GM18870 (cell line): Measurements from ENCODE around the gene AK1.

Source experiments
- ATAC-seq: cut with Tn5 transposase; IDR thresholded peaks from one replicate; pipeline ENCODE4 v1.9.1; 2021; ENCODE audit warnings: moderate library complexity; ENCODE audit not compliant: unreplicated experiment

Gene AK1

DNA sequence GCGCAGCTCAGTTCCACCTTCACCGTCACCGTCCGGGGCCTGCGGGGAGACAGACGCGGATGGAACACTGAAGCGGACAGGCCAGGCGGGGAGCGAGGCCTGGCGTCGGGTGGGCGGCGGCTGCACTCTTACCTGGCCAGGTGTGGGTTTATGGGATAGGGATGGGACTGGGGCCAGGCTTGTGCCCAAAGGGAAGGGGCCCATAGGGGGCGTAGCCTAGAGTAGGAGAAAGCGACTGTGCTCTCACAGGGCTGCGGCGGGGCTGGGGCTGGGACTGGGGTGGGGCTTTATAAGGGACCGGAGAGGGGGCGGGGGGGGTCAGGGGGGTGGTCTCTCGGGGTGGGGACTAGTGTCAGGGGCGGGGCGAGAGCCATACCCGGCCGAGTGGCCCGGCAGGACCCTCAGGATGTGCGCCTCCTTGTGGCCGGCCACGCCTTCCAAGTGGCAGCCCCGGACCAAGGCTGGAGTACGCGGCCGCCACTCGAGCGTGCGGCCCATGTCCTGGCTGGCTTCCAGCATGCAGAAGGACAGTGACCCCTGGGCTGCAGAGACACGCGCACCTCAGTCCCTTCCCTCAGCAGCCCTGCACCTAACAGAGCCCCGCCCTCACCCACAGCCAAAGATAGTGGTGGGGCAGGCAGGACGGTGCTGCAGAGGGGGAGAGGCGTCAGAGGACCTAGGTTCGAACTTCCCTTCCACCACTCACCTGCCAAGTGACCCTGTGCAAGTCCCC is 52.0 kb downstream of the AK1 start:
- ATAC-seq: no peak

DNA sequence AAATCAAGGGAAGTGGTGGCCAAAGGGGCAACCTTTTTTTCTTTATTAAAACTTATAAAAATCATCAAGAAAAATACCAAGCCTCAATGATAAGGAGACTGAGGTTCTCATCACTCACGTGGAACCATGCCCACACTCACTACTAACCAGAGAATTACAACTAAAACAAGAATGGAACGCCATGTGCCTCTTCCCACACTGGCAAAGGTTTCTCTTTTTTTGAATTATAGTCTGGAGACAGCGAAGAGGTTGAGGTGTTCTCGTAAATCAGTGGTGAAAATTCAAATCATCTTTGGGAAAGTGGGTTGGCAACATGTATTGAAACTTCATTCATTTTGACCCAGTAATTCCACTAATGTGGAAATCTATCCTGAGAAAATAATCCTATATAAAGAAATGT is 55.4 kb downstream of the AK1 start:
- no peak for ATAC-seq

DNA sequence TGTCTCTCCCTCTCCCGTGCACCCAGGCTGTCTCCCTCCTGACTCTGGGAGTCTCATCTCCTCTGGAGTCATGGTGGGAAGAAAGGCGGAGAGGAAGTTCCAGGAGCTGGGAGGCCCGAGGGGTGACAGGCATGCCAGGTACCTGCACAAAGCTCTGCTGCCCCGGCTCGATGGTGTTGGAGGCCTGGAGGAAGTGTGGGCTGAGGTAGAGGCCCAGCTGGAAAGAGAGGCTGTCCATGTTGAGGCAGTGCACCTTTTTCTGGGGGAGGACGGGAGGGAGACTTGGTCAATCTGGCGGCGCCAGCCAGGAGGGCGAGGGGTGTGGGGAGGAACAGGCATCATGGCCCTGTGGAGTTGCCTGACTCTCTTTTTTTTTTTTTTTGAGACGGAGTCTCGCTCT is 58.9 kb downstream of the AK1 start:
- ATAC-seq: no peak

DNA sequence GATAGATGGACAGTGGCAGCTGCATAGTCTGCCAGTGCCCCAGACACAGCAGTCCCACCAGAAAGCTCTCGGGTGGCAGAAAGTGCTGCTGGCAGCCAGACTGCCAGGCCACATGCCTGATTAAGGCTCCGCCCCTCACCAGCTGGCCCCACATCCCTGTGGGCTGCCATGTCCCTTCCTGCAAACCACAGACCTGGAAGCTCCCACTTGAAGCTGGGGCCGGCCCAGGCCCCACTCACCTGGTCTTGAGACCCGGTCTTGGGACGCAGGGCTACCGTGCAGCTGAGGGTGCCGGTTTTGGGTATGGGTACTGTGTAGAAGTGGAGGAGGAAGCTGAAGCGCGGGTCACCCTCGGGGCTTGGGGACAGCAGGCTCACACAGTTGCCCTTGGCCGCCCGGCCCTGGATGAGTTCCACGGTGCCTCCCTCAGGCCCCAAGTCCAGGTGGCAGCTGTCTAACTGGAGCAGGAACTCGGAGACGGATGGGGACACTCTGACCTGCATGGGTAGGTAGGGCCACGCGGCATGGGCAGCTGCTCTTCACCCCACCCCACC is 59.5 kb downstream of the AK1 start:
- ATAC-seq: no peak

DNA sequence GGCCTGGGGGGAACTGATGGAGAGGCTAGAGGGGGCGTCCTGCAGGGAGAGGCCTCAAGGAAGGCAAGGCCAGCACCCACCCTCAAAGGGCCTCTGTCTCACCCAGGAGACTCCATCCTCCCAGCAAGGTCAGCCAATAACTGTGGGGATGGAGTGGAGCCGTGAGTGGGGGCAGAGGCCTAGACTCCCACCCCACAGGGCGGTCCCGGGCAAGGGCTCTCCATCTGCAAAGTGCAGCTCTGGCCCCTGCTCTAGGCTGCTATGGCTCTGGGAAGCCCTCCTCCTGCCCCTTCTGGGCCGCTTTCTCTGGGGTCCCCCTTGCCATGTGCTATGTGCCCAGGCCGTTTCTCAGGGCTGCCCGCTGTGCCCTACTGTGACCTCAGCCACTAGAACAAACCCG is 60.7 kb downstream of the AK1 start:
- no peak for ATAC-seq
